Fibroblast of mammary gland (primary cell): ENCODE data around the gene LTB4R.
A peak's percentile ranks its signal among the peaks of the same experiment; 100 is the strongest.

ENCODE experiments used
- DNase-seq: peaks from one replicate; pipeline ENCODE4 v3.0.0-alpha.2; 2010; ENCODE audit warnings: low read depth
- H3K4me3 ChIP-seq: 2 replicates; pipeline ENCODE4 v1.5.1; 2011; ENCODE audit warnings: low read depth, mild to moderate bottlenecking, low read length, moderate library complexity; ENCODE audit not compliant: control insufficient read depth
- TF ChIP-seq, protein P1 (sequence below): conservative IDR thresholded peaks from 2 replicates; pipeline ENCODE4 v1.5.1; 2011; ENCODE audit warnings: low read depth, low read length, inconsistent platforms; ENCODE audit not compliant: control insufficient read depth, insufficient read depth

Gene LTB4R

DNA sequence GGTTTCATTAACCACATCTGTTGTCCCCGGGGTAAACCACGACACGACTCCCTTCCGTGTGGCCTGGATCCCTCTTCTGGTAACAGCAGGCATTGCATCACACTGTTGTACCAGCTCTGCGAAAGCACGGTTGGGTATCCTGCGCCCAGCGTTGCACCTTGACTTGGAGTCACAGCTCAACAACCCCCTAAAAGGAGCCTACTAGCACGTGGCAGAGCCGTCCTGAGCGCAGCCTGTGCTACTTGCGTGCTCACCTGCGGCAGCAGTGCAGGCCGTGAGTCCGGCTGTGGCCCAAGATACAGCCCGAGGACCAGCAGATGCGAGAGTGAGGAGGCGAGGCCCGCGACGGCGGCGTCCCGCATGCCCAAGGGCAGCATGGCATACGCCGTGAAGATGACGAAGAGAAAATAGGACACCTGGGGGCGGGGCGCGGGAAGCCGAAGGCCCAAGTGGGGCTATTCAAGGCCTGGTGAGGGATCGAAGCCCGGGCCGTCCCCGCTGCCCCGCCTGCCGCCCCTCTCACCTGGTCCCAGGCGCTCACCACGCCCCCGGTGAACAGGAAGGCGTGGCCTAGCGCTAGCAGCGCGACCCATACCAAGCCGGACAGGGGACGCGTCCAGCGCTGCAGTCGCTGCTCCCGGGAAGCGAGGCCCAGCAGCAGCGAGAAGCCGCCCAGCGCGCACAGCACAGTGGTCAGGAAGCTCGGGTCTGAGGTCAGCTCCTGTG lies 21.1 kb downstream of the LTB4R start:
- no peak overlapping the region for H3K4me3 ChIP-seq
- TF ChIP-seq, protein P1, sequence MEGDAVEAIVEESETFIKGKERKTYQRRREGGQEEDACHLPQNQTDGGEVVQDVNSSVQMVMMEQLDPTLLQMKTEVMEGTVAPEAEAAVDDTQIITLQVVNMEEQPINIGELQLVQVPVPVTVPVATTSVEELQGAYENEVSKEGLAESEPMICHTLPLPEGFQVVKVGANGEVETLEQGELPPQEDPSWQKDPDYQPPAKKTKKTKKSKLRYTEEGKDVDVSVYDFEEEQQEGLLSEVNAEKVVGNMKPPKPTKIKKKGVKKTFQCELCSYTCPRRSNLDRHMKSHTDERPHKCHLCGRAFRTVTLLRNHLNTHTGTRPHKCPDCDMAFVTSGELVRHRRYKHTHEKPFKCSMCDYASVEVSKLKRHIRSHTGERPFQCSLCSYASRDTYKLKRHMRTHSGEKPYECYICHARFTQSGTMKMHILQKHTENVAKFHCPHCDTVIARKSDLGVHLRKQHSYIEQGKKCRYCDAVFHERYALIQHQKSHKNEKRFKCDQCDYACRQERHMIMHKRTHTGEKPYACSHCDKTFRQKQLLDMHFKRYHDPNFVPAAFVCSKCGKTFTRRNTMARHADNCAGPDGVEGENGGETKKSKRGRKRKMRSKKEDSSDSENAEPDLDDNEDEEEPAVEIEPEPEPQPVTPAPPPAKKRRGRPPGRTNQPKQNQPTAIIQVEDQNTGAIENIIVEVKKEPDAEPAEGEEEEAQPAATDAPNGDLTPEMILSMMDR: peak; percentile 70
- DNase-seq: peak; percentile 50

DNA sequence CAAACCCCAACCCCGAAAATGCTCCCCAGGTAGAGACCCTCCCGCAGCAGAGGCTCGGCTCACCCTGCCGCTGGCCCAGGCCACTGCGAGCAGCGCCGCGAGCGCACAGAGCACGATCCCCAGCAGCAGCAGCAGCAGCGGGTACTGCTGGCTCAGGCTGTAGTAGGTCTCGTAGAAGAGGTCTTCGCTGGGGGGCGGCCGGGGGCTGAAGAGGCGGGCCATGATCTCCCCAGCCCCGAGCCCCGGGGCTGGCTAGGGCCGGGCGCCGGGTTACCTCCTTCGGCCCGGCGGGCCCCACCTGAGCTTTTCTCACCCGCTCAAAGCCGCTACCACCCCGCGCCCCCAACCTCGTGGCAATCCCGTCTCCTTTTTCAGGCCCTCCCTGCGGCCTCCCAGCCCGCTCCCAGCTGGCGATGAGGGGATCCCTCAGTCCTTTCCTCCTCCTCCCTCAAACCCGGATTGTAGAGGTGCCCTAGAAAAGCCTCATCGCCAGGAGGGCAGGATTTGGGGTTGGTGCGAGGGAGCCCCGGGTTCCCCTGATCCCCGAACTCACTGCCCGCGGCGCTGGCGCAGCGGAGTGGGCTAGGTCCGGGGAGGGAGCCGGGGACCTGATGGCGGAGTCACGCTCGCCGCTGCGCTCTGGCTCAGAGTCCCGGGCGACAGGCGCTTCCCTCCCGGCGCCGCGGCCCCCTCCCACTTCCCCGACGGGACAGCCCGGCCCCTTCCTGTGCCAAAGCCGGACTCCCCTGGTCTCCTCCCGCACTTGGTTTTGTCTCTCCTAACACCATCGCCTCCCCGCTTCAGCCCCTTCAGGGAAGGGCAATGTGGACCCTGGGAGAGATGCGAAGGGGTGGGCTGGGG lies 23.4 kb downstream of the LTB4R start, which contains the start of gene ADCY4:
Gene ADCY4 (minus strand): TSS at position 641 of the 861 bp plus-strand sequence. CDS start 419 bp downstream, at position 222.
- no peak for DNase-seq
- TF ChIP-seq, protein P1: no peak
- peak within 1 kb of the TSS; percentile 34 for H3K4me3 ChIP-seq

DNA sequence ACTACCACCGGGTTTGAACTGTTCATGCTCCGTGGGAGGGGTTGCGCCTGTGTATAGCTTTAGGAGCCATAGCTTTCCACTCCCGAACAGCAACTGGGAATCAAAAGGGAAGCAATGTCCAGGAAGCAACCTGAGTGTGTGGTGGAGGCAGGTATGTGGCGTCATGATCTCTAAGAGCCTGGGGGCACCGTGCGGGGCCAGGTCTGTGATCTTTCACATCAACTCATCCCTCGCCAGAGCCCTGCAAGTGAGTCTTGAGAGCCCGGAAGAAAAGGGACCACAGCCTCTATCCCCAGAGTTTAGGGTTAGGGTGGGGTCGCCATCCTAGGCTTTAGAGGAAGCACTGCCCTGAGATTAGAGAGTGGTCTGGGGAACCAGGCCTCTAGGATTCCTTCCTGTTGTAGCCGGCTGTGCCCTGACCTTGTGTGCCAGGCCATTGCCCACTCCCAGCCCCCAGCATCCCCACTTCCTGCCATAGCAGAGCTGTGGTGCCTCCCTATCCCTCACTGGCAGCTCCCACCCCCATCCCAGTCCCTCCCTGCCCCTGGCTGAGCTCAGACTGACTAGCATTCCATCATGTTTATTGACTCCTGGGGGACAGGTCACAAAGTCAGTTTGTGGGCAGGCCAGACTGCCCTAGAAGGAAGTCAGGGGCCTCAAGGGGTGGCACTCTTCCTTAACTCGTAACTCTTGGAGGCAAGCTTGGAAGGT lies 24.3 kb downstream of the LTB4R start:
- H3K4me3 ChIP-seq: no peak overlapping the region
- DNase-seq: no peak
- TF ChIP-seq, protein P1: no peak

DNA sequence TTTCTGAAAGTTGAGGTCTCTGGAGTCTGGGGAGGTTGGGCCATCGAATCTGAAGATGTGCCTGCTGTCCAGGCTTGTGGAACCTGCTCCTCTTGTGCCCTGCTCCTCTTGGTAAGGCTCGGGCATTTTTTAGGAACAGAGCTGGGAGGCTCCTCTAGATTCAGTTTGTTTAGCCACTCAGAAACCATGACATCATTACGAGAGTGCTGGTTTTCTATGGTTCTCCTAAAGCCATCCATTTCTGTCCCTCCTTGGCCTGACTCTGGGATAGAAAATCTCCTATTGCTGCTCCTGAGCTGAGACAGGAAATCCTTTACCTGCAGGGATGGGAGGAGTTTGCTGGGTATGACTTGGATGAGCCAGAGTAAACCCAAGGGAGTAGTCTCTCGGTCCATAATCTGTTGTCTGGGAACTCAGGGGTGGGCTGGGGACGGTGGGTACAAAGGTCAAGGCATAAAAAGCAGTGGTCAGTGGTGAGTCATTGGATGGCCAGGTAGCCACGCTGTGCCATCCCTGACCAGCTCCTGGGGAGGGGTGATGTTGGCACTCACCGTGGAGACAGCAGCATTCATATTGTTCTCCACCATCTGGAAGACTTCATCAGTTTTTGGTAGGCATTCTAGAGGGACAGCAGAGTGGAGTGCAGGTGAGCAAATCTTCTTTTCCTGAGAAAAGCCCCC lies 26.0 kb downstream of the LTB4R start:
- TF ChIP-seq, protein P1: no peak
- no peak for DNase-seq

DNA sequence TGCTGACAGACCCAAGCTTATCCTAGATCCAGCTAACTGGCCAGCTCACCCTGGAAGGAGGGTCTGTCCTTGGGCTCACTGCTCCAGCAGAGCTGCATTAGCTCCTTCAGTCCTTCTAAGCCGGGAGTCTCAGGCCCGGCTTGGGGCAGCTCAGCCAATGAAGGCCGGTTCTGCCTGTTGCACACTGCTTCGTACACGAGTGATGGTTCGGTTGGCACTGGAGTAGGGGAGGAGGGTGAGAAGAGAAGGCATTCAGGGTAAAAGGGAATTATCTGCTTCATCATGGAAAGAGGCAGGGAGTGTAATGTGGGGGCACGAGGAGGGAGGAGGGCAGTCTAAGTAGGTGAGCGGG lies 26.5 kb downstream of the LTB4R start:
- DNase-seq: no peak

More for the DNA sequence above, 26.0 kb downstream of the LTB4R start:
- no peak overlapping the region for H3K4me3 ChIP-seq

More for the DNA sequence above, 26.5 kb downstream of the LTB4R start:
- H3K4me3 ChIP-seq: no peak overlapping the region
- TF ChIP-seq, protein P1: no peak
